H1 (cell line): ENCODE data around the gene VSX1. TPM values are rescaled to one million over a fixed set of nuclear protein-coding genes. Genes with fewer than 3 reads are reported as not detected.

Experiments
- CTCF ChIA-PET: fragments of 300-600 bp; sonication (Branson Sonifier 250); formaldehyde crosslinking; loops from one replicate; lab custom pipeline; 2021; ENCODE audit not compliant: partially characterized antibody; lab: Charles Lee
- POLR2A ChIA-PET: fragments of 300-600 bp; sonication (Branson Sonifier 250); formaldehyde crosslinking; loops from one replicate; lab custom pipeline; 2021; ENCODE audit warnings: inconsistent platforms; ENCODE audit not compliant: partially characterized antibody; lab: Charles Lee
- DNase-seq, 2 experiments: peaks; one replicate each; pipeline versions ENCODE4 v3.0.0 to v3.0.0-alpha.2; 2010 to 2022; ENCODE audit warnings: low spot score in 2 of 2, low read depth in 1 of 2, mixed read lengths in 1 of 2
- FAIRE-seq: peaks from 2 replicates; lab custom pipeline; 2011; peaks lifted over from hg19 to GRCh38; lab: Jason Lieb, UNC
- H2AFZ ChIP-seq: 2 replicates; pipeline ENCODE4 v1.8.1; 2012; ENCODE audit warnings: low read length, inconsistent platforms
- H2AK5ac ChIP-seq: 2 replicates; pipeline ENCODE4 v1.6.1; 2013; ENCODE audit warnings: low read depth, low read length
- H2BK120ac ChIP-seq: replicated peaks from 2 replicates; pipeline ENCODE3; 2013; ENCODE audit warnings: low read depth, low read length, inconsistent platforms
- H2BK12ac ChIP-seq: 2 replicates; pipeline ENCODE4 v1.6.1; 2013; ENCODE audit warnings: low read depth, low read length
- H2BK15ac ChIP-seq: 2 replicates; pipeline ENCODE4 v1.6.1; 2013; ENCODE audit warnings: low read length
- H2BK20ac ChIP-seq: 2 replicates; pipeline ENCODE4 v1.6.1; 2013; ENCODE audit warnings: low read length
- H2BK5ac ChIP-seq: 2 replicates; pipeline ENCODE4 v1.6.1; 2013; ENCODE audit warnings: low read depth, low read length
- H3K14ac ChIP-seq: 2 replicates; pipeline ENCODE4 v1.6.1; 2013; ENCODE audit warnings: inconsistent platforms; ENCODE audit not compliant: insufficient read length
- H3K18ac ChIP-seq: 2 replicates; pipeline ENCODE4 v1.6.1; 2013; ENCODE audit warnings: low read length; ENCODE audit errors: extremely low read depth
- H3K23ac ChIP-seq: 2 replicates; pipeline ENCODE4 v1.6.1; 2013; ENCODE audit warnings: inconsistent platforms; ENCODE audit not compliant: insufficient read length
- H3K23me2 ChIP-seq: 2 replicates; pipeline ENCODE4 v1.6.1; 2013; ENCODE audit warnings: low read depth, low read length
- H3K27ac ChIP-seq: 2 replicates; pipeline ENCODE4 v1.6.1; 2011; ENCODE audit warnings: low read depth, low read length, inconsistent platforms
- H3K27me3 ChIP-seq, 4 experiments: replicated peaks in 1 of 4; 1 replicate in 1 of 4; 2 replicates in 3 of 4; pipeline versions ENCODE4 v1.6.1 to v1.8.1; 2011 to 2013; ENCODE audit warnings: low read length in 3 of 4, mild to moderate bottlenecking in 3 of 4, inconsistent platforms in 2 of 4, mixed read lengths in 2 of 4, moderate library complexity in 1 of 4; ENCODE audit not compliant: control insufficient read depth in 3 of 4, insufficient read depth in 3 of 4; ENCODE audit errors: extremely low read depth in 1 of 4
- H3K36me3 ChIP-seq, 4 experiments: 2 replicates each; pipeline versions ENCODE4 v1.6.1 to v1.8.1; 2011 to 2013; ENCODE audit warnings: mild to moderate bottlenecking in 4 of 4, low read length in 3 of 4, moderate library complexity in 2 of 4, control low read depth in 1 of 4, inconsistent platforms in 1 of 4; ENCODE audit not compliant: insufficient read depth in 4 of 4, control insufficient read depth in 2 of 4
- H3K4ac ChIP-seq: replicated peaks from 2 replicates; pipeline ENCODE3; 2013; ENCODE audit warnings: low read length, low read depth, mixed read lengths, inconsistent platforms; ENCODE audit not compliant: insufficient read length
- H3K4me1 ChIP-seq, 4 experiments: replicated peaks in 1 of 4; 1 replicate in 1 of 4; 2 replicates in 3 of 4; pipeline versions ENCODE4 v1.6.1 to v1.8.1; 2011 to 2013; ENCODE audit warnings: low read length in 3 of 4, inconsistent platforms in 2 of 4, mixed read lengths in 1 of 4; ENCODE audit not compliant: insufficient read depth in 4 of 4, control insufficient read depth in 3 of 4
- H3K4me2 ChIP-seq, 2 experiments: 2 replicates each; pipeline versions ENCODE4 v1.6.1 to v1.8.1; 2011 to 2013; ENCODE audit warnings: low read depth in 2 of 2, low read length in 2 of 2, control low read depth in 1 of 2, inconsistent platforms in 1 of 2, mild to moderate bottlenecking in 1 of 2; ENCODE audit not compliant: insufficient read depth in 1 of 2
- H3K4me3 ChIP-seq, 4 experiments: fragments of 200-600, 300-600 bp in 1 of 4; sonication (generic), shearing (Covaris generic), sonication (Bioruptor Twin) in 1 of 4; 2 replicates each; pipeline versions ENCODE4 v1.5.1 to v1.8.1; 2011 to 2016; ENCODE audit warnings: low read length in 4 of 4, low read depth in 3 of 4, control low read depth in 2 of 4, inconsistent platforms in 2 of 4, mild to moderate bottlenecking in 2 of 4, mixed read lengths in 1 of 4, moderate library complexity in 1 of 4; ENCODE audit not compliant: insufficient read depth in 2 of 4; ENCODE audit errors: extremely low read depth in 1 of 4
- H3K56ac ChIP-seq: replicated peaks from 2 replicates; pipeline ENCODE3; 2013; ENCODE audit warnings: low read depth, mild to moderate bottlenecking, mixed read lengths, low read length, inconsistent platforms; ENCODE audit not compliant: insufficient read length
- H3K79me1 ChIP-seq: 2 replicates; pipeline ENCODE4 v1.6.1; 2013; ENCODE audit warnings: low read depth, low read length, control low read depth
- H3K79me2 ChIP-seq, 2 experiments: 2 replicates each; pipeline versions ENCODE4 v1.6.1 to v1.8.1; 2012 to 2013; ENCODE audit warnings: low read length in 2 of 2, mild to moderate bottlenecking in 2 of 2, inconsistent platforms in 1 of 2; ENCODE audit not compliant: insufficient read depth in 2 of 2, control insufficient read depth in 1 of 2
- H3K9ac ChIP-seq, 4 experiments: replicated peaks in 1 of 4; 1 replicate in 1 of 4; 2 replicates in 3 of 4; pipeline versions ENCODE4 v1.6.1 to v1.8.1; 2011 to 2013; ENCODE audit warnings: low read depth in 3 of 4, low read length in 3 of 4, control low read depth in 2 of 4, mild to moderate bottlenecking in 2 of 4, moderate library complexity in 2 of 4, inconsistent platforms in 1 of 4; ENCODE audit errors: extremely low read depth in 1 of 4
- H3K9me3 ChIP-seq, 2 experiments: 2 replicates each; pipeline versions ENCODE4 v1.6.1 to v1.8.1; 2012 to 2013; ENCODE audit warnings: mild to moderate bottlenecking in 2 of 2, moderate library complexity in 2 of 2, control low read depth in 1 of 2, inconsistent platforms in 1 of 2, low read depth in 1 of 2, low read length in 1 of 2, mixed read lengths in 1 of 2; ENCODE audit not compliant: insufficient read depth in 2 of 2
- H4K20me1 ChIP-seq, 2 experiments: replicated peaks in 1 of 2; 2 replicates each; pipeline versions ENCODE3 to v1.8.1; 2011 to 2013; ENCODE audit warnings: inconsistent platforms in 2 of 2, low read length in 2 of 2, mild to moderate bottlenecking in 1 of 2; ENCODE audit not compliant: insufficient read depth in 2 of 2, control insufficient read depth in 1 of 2
- H4K5ac ChIP-seq: 2 replicates; pipeline ENCODE4 v1.6.1; 2013; ENCODE audit warnings: low read length, low read depth, mixed read lengths, inconsistent platforms; ENCODE audit not compliant: insufficient read length
- H4K8ac ChIP-seq: 2 replicates; pipeline ENCODE4 v1.8.0; 2013; ENCODE audit warnings: mild to moderate bottlenecking, moderate library complexity, low read length, inconsistent platforms; ENCODE audit not compliant: insufficient read depth; ENCODE audit errors: extremely low read depth
- H4K91ac ChIP-seq: replicated peaks from 2 replicates; pipeline ENCODE3; 2013; ENCODE audit warnings: low read length, mixed read lengths, inconsistent platforms; ENCODE audit not compliant: insufficient read length
- SP2 ChIP-seq: IDR thresholded peaks from 2 replicates; pipeline ENCODE4 v1.6.1; 2012; ENCODE audit warnings: mild to moderate bottlenecking, low read length, inconsistent platforms
- TBP ChIP-seq: IDR thresholded peaks from 2 replicates; pipeline ENCODE4 v1.6.1; 2011; ENCODE audit warnings: low read depth, low read length, improper control_type of control experiment
- WGBS, 2 experiments: shearing (Covaris generic) in 1 of 2; methylation state at CpG; one replicate each; pipeline versions ENCODE4 v1.1.6 to v1.1.7; 2013 to 2015; ENCODE audit warnings: low lambda C conversion rate in 2 of 2, mixed read lengths in 2 of 2, inconsistent platforms in 1 of 2, low coverage in 1 of 2, missing lambda C conversion rate in 1 of 2; ENCODE audit not compliant: insufficient replicate concordance in 2 of 2, insufficient coverage in 1 of 2, insufficient read length in 1 of 2; ENCODE audit errors: extremely low coverage in 1 of 2, missing lambda C conversion rate in 1 of 2; 5-methylcytosine and 5-hydroxymethylcytosine counted together
- polyA plus RNA-seq, 7 experiments: library from polyadenylated mRNA; depleted of rRNA in 3 of 7; stranded (reverse) in 5 of 7; unstranded in 2 of 7; fragments of >200 nt in 5 of 7; fragments of 200-250 nt in 2 of 7; gene quantifications; 1 replicate in 5 of 7; 2 replicates in 1 of 7; 4 replicates in 1 of 7; pipeline versions ENCODE4 v1.2.1 to v1.2.3, GENCODE V29; 2011 to 2013; ENCODE audit warnings: missing spikeins in 2 of 7, mixed read lengths in 2 of 7
- total RNA-seq: library from RNA; stranded (reverse); fragmentation: NEBNext Ultra II Directional; extraction: Animal tissue kit (Norgen Biotek cat#: 25700); gene quantifications from 2 replicates; pipeline ENCODE4 v1.2.1, GENCODE V29; 2021

VSX1 gene
- total and polyA plus RNA-seq, 2 of the 8 experiments (the other 6 are each of a cell fraction or from before 2014, with no cell fraction given): 0.14 TPM; not detected in 1

GRCh38 chr20:25070821-25071473, 11.0 kb downstream of the VSX1 start:
- Histone ChIP-seq H3K79me1 (no peaks in the 10 kb centered on the region), H3K4me2 (no peak overlapping the region), H3K9me3 (no peaks in the 10 kb centered on the region), H3K18ac (no peak overlapping the region), H3K27me3 (peaks cover 0 to 5% (median 3%) of the 10 kb centered on the region in 4 experiments; a peak in 5 of 7 replicates), H3K36me3 (no peaks in the 10 kb centered on the region), H4K5ac (no peak overlapping the region), H2AK5ac (no peak overlapping the region), H3K27ac (no peak overlapping the region), H4K8ac (no peak overlapping the region), H3K14ac (no peak overlapping the region), H2BK20ac (no peak overlapping the region), H3K4me1 (peaks cover 0 to 8% (median 3%) of the 10 kb centered on the region in 4 experiments; a peak in 6 of 7 replicates), H2BK120ac (no peak overlapping the region), H3K23ac (no peak overlapping the region), H4K20me1 (peaks cover 0 to 10% of the 10 kb centered on the region in 2 experiments), H3K4ac (no peak overlapping the region), H2BK15ac (no peak overlapping the region), H2AFZ (no peak overlapping the region), H4K91ac (no peak overlapping the region), H2BK5ac (no peak overlapping the region), H3K4me3 (no peak overlapping the region), H2BK12ac (no peak overlapping the region), H3K9ac (no peak overlapping the region), H3K56ac (no peak overlapping the region), H3K23me2 (peaks cover 8% of the 10 kb centered on the region; the same call in 1 of the 2 replicates), H3K79me2 (no peaks in the 10 kb centered on the region)
- POLR2A ChIA-PET: no interaction called here
- FAIRE-seq: no peak
- DNase-seq: no peak
- TF ChIP-seq SP2 (no peak), TBP (no peak)
- 71% methylated on average over 5 of the region's 5 CpGs; no CpG with 5 or more reads in 1 of the 2 experiments for WGBS, 2 experiments
- CTCF ChIA-PET: interaction anchor here (0.5 to 1.5 kb wide), 6 partner anchors 9 to 185 kb away, joined by 3 to 8 read pairs (median 4); no protein-coding TSS in a partner anchor
